ENCODE measurements around the gene RHOD. TPM values are rescaled to one million over a fixed set of nuclear protein-coding genes. Genes with fewer than 3 reads are reported as not detected.

Gene RHOD
- total RNA-seq (1 to 10 TPM; 1.7 to 1.9 TPM), polyA plus RNA-seq (1.1 TPM)

- no peaks in the 10 kb centered on the region for H3K27me3 ChIP-seq (ENCODE audit: insufficient read depth, low read length, poor library complexity, severe bottlenecking)
- no peaks in the 10 kb centered on the region for H3K36me3 Mint-ChIP-seq
- peak within 1 kb of the TSS; percentile 14 for H3K4me3 ChIP-seq (ENCODE audit: low read length)
- H3K4me3 Mint-ChIP-seq = peak within 1 kb of the TSS; percentile 42 to 68 (median 66)
- no peaks in the 10 kb centered on the region for H3K9me3 ChIP-seq (ENCODE audit: low read length)
- DNase-seq = peak in 2 of 5 donors; percentile 12 to 18
- peaks cover 5 to 8% of the 10 kb centered on the region in 2 donors for H3K27me3 Mint-ChIP-seq
- ChIA-PET CTCF (no interaction called here), POLR2A (no interaction called here)
- no peaks in the 10 kb centered on the region for H3K36me3 ChIP-seq (ENCODE audit: insufficient read depth, low read length)
- no peaks in the 10 kb centered on the region for H3K9me3 Mint-ChIP-seq
- H3K4me1 ChIP-seq (ENCODE audit: insufficient read depth, low read length) = peaks cover 4% of the 10 kb centered on the region
- H3K27ac ChIP-seq (ENCODE audit: low read depth, low read length) = no peak within 1 kb of the TSS
- peaks cover 7 to 12% (median 9%) of the 10 kb centered on the region in 3 donors for H3K4me1 Mint-ChIP-seq
- H3K27ac Mint-ChIP-seq = peak within 1 kb of the TSS in 2 of 8 donors; percentile 42 to 52
These were observed at the start of gene RHOD for GRCh38 chr11:67056267-67057204. Gene RHOD (plus strand): TSS chr11:67056847. CDS start chr11:67056903, 56 bp downstream.

- no peaks in the 10 kb centered on the region for H3K9me3 Mint-ChIP-seq
- H3K4me1 Mint-ChIP-seq = peaks cover 4 to 9% (median 7%) of the 10 kb centered on the region in 3 donors
- POLR2A ChIA-PET = no interaction called here
- no peak overlapping the region for H3K27ac ChIP-seq (ENCODE audit: low read depth, low read length)
- CTCF ChIA-PET = no interaction called here
- no peak overlapping the region for H3K4me3 Mint-ChIP-seq
- H3K27me3 Mint-ChIP-seq = peaks cover 0 to 3% of the 10 kb centered on the region in 2 donors
- H3K9me3 ChIP-seq (ENCODE audit: low read length) = no peaks in the 10 kb centered on the region
- H3K36me3 ChIP-seq (ENCODE audit: insufficient read depth, low read length) = no peaks in the 10 kb centered on the region
- H3K36me3 Mint-ChIP-seq = no peaks in the 10 kb centered on the region
- no peaks in the 10 kb centered on the region for H3K27me3 ChIP-seq (ENCODE audit: insufficient read depth, low read length, poor library complexity, severe bottlenecking)
- no peaks in the 10 kb centered on the region for H3K4me1 ChIP-seq (ENCODE audit: insufficient read depth, low read length)
- H3K27ac Mint-ChIP-seq = no peak overlapping the region
- no peak overlapping the region for H3K4me3 ChIP-seq (ENCODE audit: low read length)
- no peak for DNase-seq
These were observed 49.5 kb upstream of the RHOD start for GRCh38 chr11:67007126-67007525.

GRCh38 chr11:67010296-67010905, 46.2 kb upstream of the RHOD start:
- Histone ChIP-seq H3K4me3 (ENCODE audit: low read length) (no peak overlapping the region), H3K27ac (ENCODE audit: low read depth, low read length) (no peak overlapping the region), H3K9me3 (ENCODE audit: low read length) (no peaks in the 10 kb centered on the region), H3K4me1 (ENCODE audit: insufficient read depth, low read length) (no peaks in the 10 kb centered on the region), H3K36me3 (ENCODE audit: insufficient read depth, low read length) (no peaks in the 10 kb centered on the region), H3K27me3 (ENCODE audit: insufficient read depth, low read length, poor library complexity, severe bottlenecking) (no peaks in the 10 kb centered on the region)
- Mint-ChIP-seq H3K4me1 (peaks cover 4 to 7% (median 6%) of the 10 kb centered on the region in 3 donors), H3K27ac (no peak overlapping the region), H3K36me3 (no peaks in the 10 kb centered on the region), H3K27me3 (peaks cover 0 to 6% of the 10 kb centered on the region in 2 donors), H3K4me3 (no peak overlapping the region), H3K9me3 (no peaks in the 10 kb centered on the region)
- no peak for DNase-seq
- ChIA-PET POLR2A (no interaction called here), CTCF (no interaction called here)

GRCh38 chr11:67013511-67014045, 43.1 kb upstream of the RHOD start:
- Histone ChIP-seq H3K27ac (ENCODE audit: low read depth, low read length) (no peak overlapping the region), H3K27me3 (ENCODE audit: insufficient read depth, low read length, poor library complexity, severe bottlenecking) (no peaks in the 10 kb centered on the region), H3K4me1 (ENCODE audit: insufficient read depth, low read length) (no peaks in the 10 kb centered on the region), H3K36me3 (ENCODE audit: insufficient read depth, low read length) (no peaks in the 10 kb centered on the region), H3K4me3 (ENCODE audit: low read length) (no peak overlapping the region), H3K9me3 (ENCODE audit: low read length) (no peaks in the 10 kb centered on the region)
- no peak for DNase-seq
- Mint-ChIP-seq H3K4me1 (no peaks in the 10 kb centered on the region), H3K9me3 (no peaks in the 10 kb centered on the region), H3K27ac (no peak overlapping the region), H3K27me3 (peaks cover 5 to 13% of the 10 kb centered on the region in 2 donors), H3K4me3 (no peak overlapping the region), H3K36me3 (no peaks in the 10 kb centered on the region)
- ChIA-PET CTCF (no interaction called here), POLR2A (no interaction called here)

GRCh38 chr11:67014343-67014742, 42.3 kb upstream of the RHOD start:
- ChIA-PET CTCF (no interaction called here), POLR2A (no interaction called here)

GRCh38 chr11:67015048-67015447, 41.6 kb upstream of the RHOD start:
- H3K27ac ChIP-seq (ENCODE audit: low read depth, low read length) = no peak overlapping the region
- H3K4me1 Mint-ChIP-seq = no peaks in the 10 kb centered on the region
- H3K27ac Mint-ChIP-seq = no peak overlapping the region
- no peak for DNase-seq
- no peaks in the 10 kb centered on the region for H3K9me3 Mint-ChIP-seq
- no peaks in the 10 kb centered on the region for H3K9me3 ChIP-seq (ENCODE audit: low read length)
- no peak overlapping the region for H3K4me3 Mint-ChIP-seq
- ChIA-PET CTCF (no interaction called here), POLR2A (no interaction called here)
- no peaks in the 10 kb centered on the region for H3K36me3 Mint-ChIP-seq
- peaks cover 8 to 9% of the 10 kb centered on the region in 2 donors for H3K27me3 Mint-ChIP-seq
- no peak overlapping the region for H3K4me3 ChIP-seq (ENCODE audit: low read length)
- H3K4me1 ChIP-seq (ENCODE audit: insufficient read depth, low read length) = no peaks in the 10 kb centered on the region
- H3K27me3 ChIP-seq (ENCODE audit: insufficient read depth, low read length, poor library complexity, severe bottlenecking) = no peaks in the 10 kb centered on the region
- no peaks in the 10 kb centered on the region for H3K36me3 ChIP-seq (ENCODE audit: insufficient read depth, low read length)

More at GRCh38 chr11:67014343-67014742, 42.3 kb upstream of the RHOD start:
- H3K27ac Mint-ChIP-seq = no peak overlapping the region
- H3K27me3 ChIP-seq (ENCODE audit: insufficient read depth, low read length, poor library complexity, severe bottlenecking) = no peaks in the 10 kb centered on the region
- no peak overlapping the region for H3K4me3 ChIP-seq (ENCODE audit: low read length)
- no peaks in the 10 kb centered on the region for H3K4me1 Mint-ChIP-seq
- H3K27ac ChIP-seq (ENCODE audit: low read depth, low read length) = no peak overlapping the region
- no peaks in the 10 kb centered on the region for H3K9me3 Mint-ChIP-seq
- no peak overlapping the region for H3K4me3 Mint-ChIP-seq
- H3K27me3 Mint-ChIP-seq = peaks cover 8 to 13% of the 10 kb centered on the region in 2 donors
- no peaks in the 10 kb centered on the region for H3K36me3 Mint-ChIP-seq
- H3K9me3 ChIP-seq (ENCODE audit: low read length) = no peaks in the 10 kb centered on the region
- H3K4me1 ChIP-seq (ENCODE audit: insufficient read depth, low read length) = no peaks in the 10 kb centered on the region
- no peak for DNase-seq
- H3K36me3 ChIP-seq (ENCODE audit: insufficient read depth, low read length) = no peaks in the 10 kb centered on the region

GRCh38 chr11:67016550-67016949, 40.1 kb upstream of the RHOD start:
- H3K4me1 Mint-ChIP-seq = peaks cover 0 to 3% (median 1%) of the 10 kb centered on the region in 3 donors
- H3K27me3 ChIP-seq (ENCODE audit: insufficient read depth, low read length, poor library complexity, severe bottlenecking) = no peaks in the 10 kb centered on the region
- no peak overlapping the region for H3K4me3 ChIP-seq (ENCODE audit: low read length)
- H3K9me3 Mint-ChIP-seq = no peaks in the 10 kb centered on the region
- H3K4me1 ChIP-seq (ENCODE audit: insufficient read depth, low read length) = no peaks in the 10 kb centered on the region
- no peaks in the 10 kb centered on the region for H3K9me3 ChIP-seq (ENCODE audit: low read length)
- H3K27me3 Mint-ChIP-seq = peaks cover 17 to 18% of the 10 kb centered on the region in 2 donors
- ChIA-PET POLR2A (no interaction called here), CTCF (no interaction called here)
- no peak for DNase-seq
- no peak overlapping the region for H3K27ac Mint-ChIP-seq
- no peak overlapping the region for H3K4me3 Mint-ChIP-seq
- no peak overlapping the region for H3K27ac ChIP-seq (ENCODE audit: low read depth, low read length)
- no peaks in the 10 kb centered on the region for H3K36me3 Mint-ChIP-seq
- H3K36me3 ChIP-seq (ENCODE audit: insufficient read depth, low read length) = no peaks in the 10 kb centered on the region

GRCh38 chr11:67020949-67021348, 35.7 kb upstream of the RHOD start:
- ChIA-PET CTCF (no interaction called here), POLR2A (no interaction called here)
- H3K9me3 Mint-ChIP-seq = no peaks in the 10 kb centered on the region
- H3K4me1 ChIP-seq (ENCODE audit: insufficient read depth, low read length) = peaks cover 31% of the 10 kb centered on the region
- peaks cover 27 to 37% (median 30%) of the 10 kb centered on the region in 3 donors for H3K4me1 Mint-ChIP-seq
- H3K27me3 Mint-ChIP-seq = peaks cover 35% of the 10 kb centered on the region in 2 donors
- no peak overlapping the region for H3K27ac Mint-ChIP-seq
- no peak overlapping the region for H3K27ac ChIP-seq (ENCODE audit: low read depth, low read length)
- no peaks in the 10 kb centered on the region for H3K9me3 ChIP-seq (ENCODE audit: low read length)
- peak overlapping the region in 1 of 7 donors; percentile 44 for H3K4me3 Mint-ChIP-seq
- H3K36me3 Mint-ChIP-seq = no peaks in the 10 kb centered on the region
- no peaks in the 10 kb centered on the region for H3K36me3 ChIP-seq (ENCODE audit: insufficient read depth, low read length)
- peaks cover 18% of the 10 kb centered on the region for H3K27me3 ChIP-seq (ENCODE audit: insufficient read depth, low read length, poor library complexity, severe bottlenecking)
- DNase-seq = no peak
- no peak overlapping the region for H3K4me3 ChIP-seq (ENCODE audit: low read length)

Measured in CD8-positive, alpha-beta memory T cell (primary cell).